Skeletal muscle satellite cell (primary cell): ENCODE results near the gene OGDH.
A peak's percentile ranks its signal among the peaks of the same experiment; 100 is the strongest.

Experiments used
- H3K27me3 ChIP-seq: 2 replicates; pipeline ENCODE4 v1.7.0; 2013; ENCODE audit warnings: low read length; ENCODE audit not compliant: control insufficient read depth, insufficient read depth
- H3K36me3 ChIP-seq: 2 replicates; pipeline ENCODE4 v1.7.0; 2013; ENCODE audit warnings: mild to moderate bottlenecking, control low read depth, low read length; ENCODE audit not compliant: insufficient read depth
- H3K4me1 ChIP-seq: 2 replicates; pipeline ENCODE4 v1.7.0; 2013; ENCODE audit warnings: low read length; ENCODE audit not compliant: control insufficient read depth, insufficient read depth
- H3K4me2 ChIP-seq: 2 replicates; pipeline ENCODE4 v1.7.0; 2013; ENCODE audit warnings: mild to moderate bottlenecking, low read length
- H3K4me3 ChIP-seq: 2 replicates; pipeline ENCODE4 v1.7.0; 2013; ENCODE audit warnings: low read length
- H3K9ac ChIP-seq: 2 replicates; pipeline ENCODE4 v1.7.0; 2013; ENCODE audit warnings: mild to moderate bottlenecking, low read depth, low read length, moderate library complexity
- H3K9me3 ChIP-seq: replicated peaks from 2 replicates; pipeline ENCODE4 v1.7.0; 2013; ENCODE audit warnings: mild to moderate bottlenecking, control low read depth, low read length

OGDH gene

DNA sequence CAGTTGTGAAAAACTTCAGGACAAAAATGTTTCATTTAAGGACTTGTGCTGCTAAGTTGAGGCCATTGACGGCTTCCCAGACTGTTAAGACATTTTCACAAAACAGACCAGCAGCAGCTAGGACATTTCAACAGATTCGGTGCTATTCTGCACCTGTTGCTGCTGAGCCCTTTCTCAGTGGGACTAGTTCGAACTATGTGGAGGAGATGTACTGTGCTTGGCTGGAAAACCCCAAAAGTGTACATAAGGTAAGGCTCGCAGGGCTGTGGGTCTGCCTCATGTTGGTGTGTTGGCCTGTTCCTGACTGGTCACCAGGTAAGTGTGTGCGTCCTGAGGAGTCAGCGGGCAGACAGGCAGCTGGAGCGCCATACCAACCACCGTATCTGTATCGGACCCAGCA is 17.9 kb downstream of the OGDH start:
- H3K27me3 ChIP-seq, result no peaks in the 10 kb centered on the region
- no peak overlapping the region for H3K4me2 ChIP-seq
- peaks cover 18% of the 10 kb centered on the region for H3K36me3 ChIP-seq
- H3K9me3 ChIP-seq, result no peaks in the 10 kb centered on the region
- peaks cover 24% of the 10 kb centered on the region for H3K4me1 ChIP-seq
- H3K4me3 ChIP-seq, result no peak overlapping the region
- no peak overlapping the region for H3K9ac ChIP-seq

DNA sequence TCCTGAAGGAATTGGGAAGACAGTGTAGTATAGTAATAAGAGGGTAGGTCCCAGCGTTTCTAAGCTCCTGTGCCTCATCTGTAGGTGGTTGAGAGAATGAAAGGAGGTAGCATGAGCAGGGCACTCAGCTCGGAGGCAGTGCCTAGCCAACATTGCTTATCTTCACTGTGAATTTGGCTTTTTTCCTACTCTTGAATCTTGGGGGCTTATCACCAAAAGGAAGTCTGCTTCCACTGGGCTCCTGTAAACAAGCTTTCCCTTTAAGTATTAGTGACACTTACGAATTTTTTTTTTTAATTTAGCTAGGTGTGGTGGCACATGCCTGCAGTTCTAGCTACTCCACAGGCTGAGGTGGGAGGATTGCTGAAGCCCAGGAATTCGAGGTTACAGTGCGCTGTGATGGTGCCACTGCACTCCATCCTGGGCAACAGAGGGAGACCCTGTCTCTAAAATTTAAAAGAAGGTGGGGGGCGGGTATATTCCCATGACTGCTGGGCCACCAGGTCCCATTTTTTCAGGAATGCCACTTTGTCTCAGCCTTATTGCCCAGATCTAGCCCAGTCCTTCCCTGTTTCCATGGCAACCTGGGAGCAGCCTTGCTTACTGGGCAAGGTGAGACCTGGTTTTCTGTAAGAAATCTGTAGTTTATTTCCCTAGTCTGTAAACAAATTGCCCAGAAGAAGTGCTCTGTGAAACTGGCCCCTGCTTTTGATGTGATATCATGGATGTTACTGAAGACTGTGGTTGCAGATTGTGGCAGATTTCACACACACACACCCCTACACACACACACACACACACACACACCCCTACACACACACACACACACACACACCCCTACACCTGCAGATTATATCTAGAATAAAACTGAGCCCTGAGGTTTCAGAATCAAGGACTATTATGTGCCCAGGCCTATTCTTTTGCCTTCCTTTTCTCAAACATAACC is 19.4 kb downstream of the OGDH start:
- H3K4me3 ChIP-seq, result no peak overlapping the region
- H3K4me2 ChIP-seq, result no peak overlapping the region
- peaks cover 33% of the 10 kb centered on the region for H3K4me1 ChIP-seq
- H3K9me3 ChIP-seq, result no peaks in the 10 kb centered on the region
- H3K36me3 ChIP-seq, result peaks cover 21% of the 10 kb centered on the region
- no peak overlapping the region for H3K9ac ChIP-seq
- no peaks in the 10 kb centered on the region for H3K27me3 ChIP-seq

DNA sequence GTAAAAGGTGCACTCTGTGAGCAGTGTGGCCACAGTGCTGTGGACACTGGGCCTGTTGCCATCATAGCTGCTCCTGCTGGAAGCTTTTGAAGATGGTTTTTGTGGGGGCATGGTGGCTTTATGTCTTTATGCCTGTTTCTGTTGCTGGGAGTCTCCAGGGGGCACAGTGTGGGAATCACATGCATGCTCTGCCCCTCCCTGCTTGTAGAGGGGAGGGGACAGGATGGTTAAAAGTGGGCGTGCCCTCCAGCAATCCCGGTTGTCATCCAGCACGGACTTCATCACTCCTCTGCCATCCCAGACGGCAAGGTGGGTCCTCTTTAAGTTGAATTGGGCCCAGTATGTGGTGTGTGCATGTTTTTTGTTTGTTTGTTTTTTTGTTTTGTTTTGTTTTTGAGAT is 20.2 kb downstream of the OGDH start:
- peaks cover 21% of the 10 kb centered on the region for H3K36me3 ChIP-seq
- H3K4me1 ChIP-seq, result peaks cover 33% of the 10 kb centered on the region
- H3K9me3 ChIP-seq, result no peaks in the 10 kb centered on the region
- no peaks in the 10 kb centered on the region for H3K27me3 ChIP-seq
- H3K9ac ChIP-seq, result no peak overlapping the region
- H3K4me2 ChIP-seq, result no peak overlapping the region
- no peak overlapping the region for H3K4me3 ChIP-seq

GRCh38 chr7:44629829-44630522 is 23.5 kb downstream of the OGDH start:
- no peak overlapping the region for H3K4me3 ChIP-seq
- H3K4me1 ChIP-seq, result peaks cover 45% of the 10 kb centered on the region
- no peak overlapping the region for H3K9ac ChIP-seq
- no peak overlapping the region for H3K4me2 ChIP-seq
- no peaks in the 10 kb centered on the region for H3K27me3 ChIP-seq
- H3K9me3 ChIP-seq, result no peaks in the 10 kb centered on the region
- H3K36me3 ChIP-seq, result peaks cover 15% of the 10 kb centered on the region

DNA sequence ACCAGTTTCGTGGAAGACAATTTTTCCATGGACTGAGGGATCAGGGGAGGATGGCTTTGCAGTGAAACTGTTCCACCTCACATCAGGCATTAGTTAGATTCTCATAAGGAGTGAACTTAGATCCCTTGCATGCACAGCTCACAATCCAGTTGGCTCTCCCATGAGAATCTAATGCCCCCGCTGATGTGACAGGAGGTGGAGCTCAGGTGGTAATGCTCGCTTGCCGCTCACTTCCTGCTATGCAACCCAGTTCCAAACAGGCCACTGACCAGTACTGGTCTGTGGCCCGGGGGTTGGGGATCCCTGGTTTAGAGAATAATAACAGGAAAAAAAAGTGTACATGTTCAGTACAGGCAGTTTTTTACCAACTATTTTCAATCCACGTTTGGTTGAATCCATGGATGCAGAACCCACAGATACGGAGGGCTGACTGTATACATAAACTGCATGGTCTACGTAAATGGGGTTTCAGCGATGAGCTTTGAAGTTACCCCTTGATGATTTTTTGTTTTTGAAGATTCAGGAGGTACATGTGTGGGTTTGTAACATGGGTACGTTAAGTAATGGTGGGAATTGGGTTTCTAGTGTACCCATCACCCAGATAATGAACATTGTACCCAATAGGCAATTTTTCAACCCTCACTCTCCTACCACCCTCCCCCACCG is 24.5 kb downstream of the OGDH start:
- Histone ChIP-seq H3K4me2 (no peak overlapping the region), H3K4me3 (no peak overlapping the region), H3K9ac (no peak overlapping the region), H3K9me3 (no peaks in the 10 kb centered on the region), H3K36me3 (peaks cover 6% of the 10 kb centered on the region), H3K4me1 (peaks cover 49% of the 10 kb centered on the region), H3K27me3 (no peaks in the 10 kb centered on the region)

DNA sequence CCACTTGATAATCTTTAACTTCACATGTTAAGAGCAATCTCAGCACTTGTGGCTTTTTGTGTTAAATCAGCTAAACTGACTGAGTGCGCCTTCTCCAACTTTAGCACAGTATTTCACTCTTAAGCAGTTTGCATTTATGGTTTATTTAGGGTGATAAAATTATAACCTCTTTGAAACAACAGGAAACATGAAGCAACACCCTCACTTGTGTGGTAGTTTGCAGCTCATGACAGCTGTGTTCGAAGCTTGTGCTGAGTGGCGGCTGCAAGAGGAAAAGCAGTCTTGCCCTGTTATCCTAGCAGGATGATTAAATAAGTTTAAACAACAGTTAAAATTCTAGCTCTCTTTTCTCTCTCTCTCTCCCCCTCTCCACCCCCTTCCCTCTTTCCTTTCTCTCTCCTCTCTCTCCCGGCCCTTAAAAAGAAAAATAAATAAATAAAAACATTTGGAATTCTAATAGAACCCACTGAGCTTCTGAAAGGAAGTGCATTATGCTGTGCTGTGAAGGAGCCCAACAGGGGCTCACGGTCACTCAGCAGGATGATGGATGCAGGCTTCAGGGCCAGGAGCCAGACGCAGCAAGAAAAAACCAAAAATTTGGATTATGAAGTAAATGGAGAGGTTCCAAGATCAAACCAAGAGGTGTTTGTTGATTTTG is 25.2 kb downstream of the OGDH start:
- peaks cover 49% of the 10 kb centered on the region for H3K4me1 ChIP-seq
- no peak overlapping the region for H3K4me3 ChIP-seq
- H3K4me2 ChIP-seq, result no peak overlapping the region

DNA sequence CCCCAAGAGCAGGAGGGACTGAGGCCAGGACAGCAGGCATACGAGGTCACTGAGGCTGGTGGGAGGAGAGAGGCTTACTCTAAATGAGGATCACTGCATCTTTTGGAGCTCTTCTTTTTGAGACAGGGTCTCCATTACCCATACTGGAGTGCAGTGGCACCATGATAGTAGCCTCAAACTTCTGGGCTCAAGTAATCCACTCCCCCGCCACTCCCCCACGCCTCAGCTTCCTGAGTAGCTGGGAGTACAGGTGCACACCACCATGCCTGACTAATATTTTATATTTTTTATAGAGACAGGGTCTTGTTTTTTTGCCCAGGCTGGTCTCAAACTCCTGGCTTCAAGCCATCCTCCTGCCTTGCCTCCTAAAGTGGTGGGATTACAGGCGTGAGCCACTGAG is 25.8 kb downstream of the OGDH start:
- peaks cover 2% of the 10 kb centered on the region for H3K36me3 ChIP-seq
- no peak overlapping the region for H3K4me2 ChIP-seq
- H3K4me3 ChIP-seq, result no peak overlapping the region
- H3K9me3 ChIP-seq, result no peaks in the 10 kb centered on the region
- peaks cover 49% of the 10 kb centered on the region for H3K4me1 ChIP-seq
- H3K9ac ChIP-seq, result no peak overlapping the region
- no peaks in the 10 kb centered on the region for H3K27me3 ChIP-seq

More for the DNA sequence above, 25.2 kb downstream of the OGDH start:
- H3K9me3 ChIP-seq, result no peaks in the 10 kb centered on the region
- H3K36me3 ChIP-seq, result peaks cover 3% of the 10 kb centered on the region
- H3K9ac ChIP-seq, result no peak overlapping the region
- H3K27me3 ChIP-seq, result no peaks in the 10 kb centered on the region

DNA sequence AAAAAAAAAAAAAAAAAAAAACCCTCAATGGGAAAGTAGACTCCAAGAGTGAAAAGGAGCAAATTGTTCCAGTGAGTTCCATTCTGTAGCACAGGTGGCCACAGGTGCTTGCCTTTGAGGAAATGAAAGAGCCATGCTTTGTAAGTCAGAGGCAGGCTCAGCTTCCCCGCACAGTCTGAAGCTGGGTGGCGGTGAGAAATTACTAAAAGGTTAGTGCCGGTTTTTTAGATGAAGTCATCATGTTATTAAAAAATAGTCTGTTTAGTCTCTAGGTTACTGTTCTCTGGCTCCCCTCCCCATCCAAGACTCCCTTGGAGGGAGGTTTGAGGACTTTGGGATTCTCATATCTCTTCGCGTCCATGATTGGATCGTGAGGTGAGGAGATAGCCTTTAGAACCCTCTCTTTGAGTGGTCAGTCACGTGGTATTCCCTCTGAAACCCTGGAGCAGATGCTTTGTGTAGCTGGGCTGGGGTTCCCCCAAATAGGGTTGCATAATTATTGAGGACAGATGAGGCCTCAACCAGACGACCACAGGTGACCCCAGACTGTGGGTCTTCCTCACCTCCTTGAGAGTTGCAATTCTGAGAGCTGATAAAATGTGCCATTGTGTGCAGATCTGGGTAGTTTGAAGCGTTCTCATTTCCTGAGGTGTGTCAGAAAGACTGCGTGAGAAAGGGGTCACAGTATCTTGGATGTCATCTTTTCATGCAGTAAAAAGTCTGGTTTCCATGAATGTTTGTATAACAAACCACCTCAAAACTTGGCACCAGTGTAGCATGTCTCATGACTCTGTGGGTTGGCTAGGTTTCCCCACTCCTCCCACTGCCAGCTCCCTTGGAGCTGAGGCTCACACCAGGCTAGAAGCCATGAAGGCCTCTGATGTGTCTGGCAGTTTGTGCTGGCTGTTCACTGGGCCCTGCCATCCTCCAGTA is 27.1 kb downstream of the OGDH start:
- Histone ChIP-seq H3K4me3 (no peak overlapping the region), H3K4me1 (peaks cover 60% of the 10 kb centered on the region), H3K9ac (peak overlapping the region; percentile 67), H3K9me3 (no peaks in the 10 kb centered on the region), H3K27me3 (no peaks in the 10 kb centered on the region), H3K36me3 (peaks cover 2% of the 10 kb centered on the region), H3K4me2 (peak overlapping the region; percentile 60)

GRCh38 chr7:44634187-44634838 is 27.9 kb downstream of the OGDH start:
- Histone ChIP-seq H3K27me3 (no peaks in the 10 kb centered on the region), H3K36me3 (peaks cover 2% of the 10 kb centered on the region), H3K9ac (peak overlapping the region; percentile 67), H3K4me2 (peak overlapping the region; percentile 17), H3K4me1 (peaks cover 68% of the 10 kb centered on the region), H3K4me3 (no peak overlapping the region), H3K9me3 (no peaks in the 10 kb centered on the region)
